Panc1 (cell line): ENCODE results near the gene PSMD4. TPM values are rescaled to one million over a fixed set of nuclear protein-coding genes. Genes with fewer than 3 reads are reported as not detected.

Experiments
- ATAC-seq: fragments of 200-7000 bp; cut with Tn5 transposase; 2 replicates; pipeline ENCODE4 v1.9.1; 2020; ENCODE audit warnings: mild to moderate bottlenecking, moderate library complexity
- BruUV-seq: library from RNA; stranded (reverse); fragments of 400-500 nt; replicated peaks from 2 replicates; lab custom pipeline; 2021; lab: Mats Ljungman, UMichigan
- CTCF ChIA-PET: fragments of 300-600 bp; sonication (Branson Sonifier 250); formaldehyde crosslinking; loops from one replicate; lab custom pipeline; 2022; ENCODE audit warnings: antibody characterized with exemption; lab: Charles Lee
- POLR2A ChIA-PET: fragments of 300-600 bp; sonication (Branson Sonifier 250); formaldehyde crosslinking; loops from one replicate; lab custom pipeline; 2022; ENCODE audit warnings: antibody characterized with exemption; lab: Charles Lee
- DNase-seq: peaks from one replicate; pipeline ENCODE4 v3.0.0-alpha.2; 2010; ENCODE audit warnings: low read depth, low spot score
- H3K27ac ChIP-seq: 2 replicates; pipeline ENCODE4 v1.5.1; 2011; ENCODE audit warnings: mild to moderate bottlenecking, low read length, inconsistent platforms
- H3K27me3 ChIP-seq: fragments of 200-500 bp; sonication (Bioruptor generic); 2 replicates; pipeline ENCODE4 v1.6.0; 2014; ENCODE audit warnings: low read length, inconsistent platforms; ENCODE audit not compliant: control insufficient read depth, insufficient read depth
- H3K36me3 ChIP-seq: fragments of 200-500 bp; sonication (Bioruptor generic); 2 replicates; pipeline ENCODE4 v1.5.1; 2014; ENCODE audit warnings: inconsistent platforms, mild to moderate bottlenecking, low read length, moderate library complexity; ENCODE audit not compliant: control insufficient read depth, insufficient read depth
- H3K4me1 ChIP-seq: 2 replicates; pipeline ENCODE4 v1.5.1; 2011; ENCODE audit warnings: inconsistent platforms, mild to moderate bottlenecking, low read length, moderate library complexity; ENCODE audit not compliant: control insufficient read depth, insufficient read depth
- H3K4me3 ChIP-seq, 2 experiments: 2 replicates each; pipeline ENCODE4 v1.5.1; 2011 to 2012; ENCODE audit warnings: low read depth in 2 of 2, low read length in 2 of 2, mild to moderate bottlenecking in 2 of 2, inconsistent platforms in 1 of 2, moderate library complexity in 1 of 2
- H3K9me3 ChIP-seq: fragments of 200-500 bp; sonication (Bioruptor generic); 2 replicates; pipeline ENCODE4 v1.5.1; 2014; ENCODE audit warnings: low read depth, mild to moderate bottlenecking, inconsistent platforms, low read length, moderate library complexity; ENCODE audit not compliant: control insufficient read depth, insufficient read depth
- POLR2AphosphoS5 ChIP-seq: IDR thresholded peaks from 2 replicates; pipeline ENCODE4 v1.6.1; 2012; ENCODE audit warnings: mild to moderate bottlenecking, low read depth, low read length, moderate library complexity
- SIN3A ChIP-seq: IDR thresholded peaks from 2 replicates; pipeline ENCODE4 v1.6.1; 2012; ENCODE audit warnings: low read depth, mild to moderate bottlenecking, low read length, moderate library complexity, borderline replicate concordance; ENCODE audit not compliant: insufficient read depth
- in situ Hi-C: cut with HindIII; loops from 2 replicates; pipeline ENCODE4 v1.10.0; 2016; ENCODE audit warnings: low sequenced_read_pairs, low pct_unique_long_range_greater_than_20kb
- intact Hi-C: fragments of 100-400 bp; cut with micrococcal nuclease; formaldehyde crosslinking; loops from one replicate; pipeline ENCODE4 v1.10.0; 2022; ENCODE audit not compliant: unreplicated experiment
- total RNA-seq: library from RNA; stranded (reverse); gene quantifications from one replicate; pipeline ENCODE4 v1.2.1, GENCODE V29; 2021; ENCODE audit not compliant: unreplicated experiment
- TF ChIP-seq, protein P1 (sequence below), 2 experiments: IDR thresholded peaks; 2 replicates each; pipeline ENCODE4 v1.6.1; 2011 to 2012; ENCODE audit warnings: low read depth in 2 of 2, control low read depth in 1 of 2, low read length in 1 of 2, mild to moderate bottlenecking in 1 of 2, moderate library complexity in 1 of 2; ENCODE audit not compliant: insufficient read depth in 1 of 2
- TF ChIP-seq, protein P2 (sequence below): fragments of 450-650 bp; IDR thresholded peaks from 2 replicates; pipeline ENCODE4 v1.5.1; 2017; ENCODE audit warnings: mild to moderate bottlenecking

PSMD4 gene
- total RNA-seq, 1 experiment from 2014 or later = 256 TPM

DNA sequence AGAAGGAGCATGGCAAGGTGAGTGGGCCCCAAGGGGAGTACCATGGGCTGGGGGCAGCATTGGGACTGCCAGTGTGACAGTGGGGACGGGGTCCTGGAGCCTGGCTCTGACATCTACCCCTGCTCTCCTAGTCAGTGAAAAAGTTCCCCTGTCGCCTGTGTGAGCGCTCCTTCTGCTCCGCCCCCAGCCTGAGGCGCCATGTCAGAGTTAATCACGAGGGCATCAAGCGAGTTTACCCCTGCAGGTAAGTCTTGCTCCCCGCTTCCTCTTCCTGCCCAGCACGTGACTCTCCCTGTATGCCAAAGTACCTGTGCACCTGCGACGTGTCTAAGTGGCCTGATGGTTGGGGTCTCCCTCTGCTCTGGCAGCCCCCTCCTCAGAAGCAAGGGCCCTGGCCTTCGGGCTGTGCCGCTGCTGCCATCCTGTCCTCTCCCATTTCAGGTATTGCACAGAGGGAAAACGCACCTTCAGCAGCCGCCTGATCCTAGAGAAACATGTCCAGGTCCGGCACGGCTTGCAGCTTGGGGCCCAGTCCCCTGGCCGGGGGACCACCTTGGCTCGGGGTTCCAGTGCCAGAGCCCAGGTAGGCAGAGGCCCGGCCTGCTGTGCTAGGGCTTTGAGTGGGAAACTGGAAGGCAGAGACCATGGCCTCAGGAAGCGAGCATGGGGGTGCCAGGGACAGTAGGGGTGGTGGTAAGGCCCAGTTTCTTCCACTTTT is 35.6 kb downstream of the PSMD4 start:
- POLR2A ChIA-PET = no interaction called here
- CTCF ChIA-PET = no interaction called here
- no TSS peak for BruUV-seq
- Histone ChIP-seq H3K36me3 (peaks cover 7% of the 10 kb centered on the region), H3K9me3 (no peaks in the 10 kb centered on the region), H3K27me3 (no peaks in the 10 kb centered on the region), H3K27ac (no peak overlapping the region), H3K4me1 (peaks cover 3% of the 10 kb centered on the region; the same call in 1 of the 2 replicates), H3K4me3 (no peak overlapping the region)
- TF ChIP-seq, protein P1, sequence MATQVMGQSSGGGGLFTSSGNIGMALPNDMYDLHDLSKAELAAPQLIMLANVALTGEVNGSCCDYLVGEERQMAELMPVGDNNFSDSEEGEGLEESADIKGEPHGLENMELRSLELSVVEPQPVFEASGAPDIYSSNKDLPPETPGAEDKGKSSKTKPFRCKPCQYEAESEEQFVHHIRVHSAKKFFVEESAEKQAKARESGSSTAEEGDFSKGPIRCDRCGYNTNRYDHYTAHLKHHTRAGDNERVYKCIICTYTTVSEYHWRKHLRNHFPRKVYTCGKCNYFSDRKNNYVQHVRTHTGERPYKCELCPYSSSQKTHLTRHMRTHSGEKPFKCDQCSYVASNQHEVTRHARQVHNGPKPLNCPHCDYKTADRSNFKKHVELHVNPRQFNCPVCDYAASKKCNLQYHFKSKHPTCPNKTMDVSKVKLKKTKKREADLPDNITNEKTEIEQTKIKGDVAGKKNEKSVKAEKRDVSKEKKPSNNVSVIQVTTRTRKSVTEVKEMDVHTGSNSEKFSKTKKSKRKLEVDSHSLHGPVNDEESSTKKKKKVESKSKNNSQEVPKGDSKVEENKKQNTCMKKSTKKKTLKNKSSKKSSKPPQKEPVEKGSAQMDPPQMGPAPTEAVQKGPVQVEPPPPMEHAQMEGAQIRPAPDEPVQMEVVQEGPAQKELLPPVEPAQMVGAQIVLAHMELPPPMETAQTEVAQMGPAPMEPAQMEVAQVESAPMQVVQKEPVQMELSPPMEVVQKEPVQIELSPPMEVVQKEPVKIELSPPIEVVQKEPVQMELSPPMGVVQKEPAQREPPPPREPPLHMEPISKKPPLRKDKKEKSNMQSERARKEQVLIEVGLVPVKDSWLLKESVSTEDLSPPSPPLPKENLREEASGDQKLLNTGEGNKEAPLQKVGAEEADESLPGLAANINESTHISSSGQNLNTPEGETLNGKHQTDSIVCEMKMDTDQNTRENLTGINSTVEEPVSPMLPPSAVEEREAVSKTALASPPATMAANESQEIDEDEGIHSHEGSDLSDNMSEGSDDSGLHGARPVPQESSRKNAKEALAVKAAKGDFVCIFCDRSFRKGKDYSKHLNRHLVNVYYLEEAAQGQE (IDR thresholded peaks at IDR 0.05; ENCODE audit: insufficient read depth in 1 of 2, low read depth in 2 of 2, low read length in 1 of 2) = no peak
- TF ChIP-seq, protein P2, sequence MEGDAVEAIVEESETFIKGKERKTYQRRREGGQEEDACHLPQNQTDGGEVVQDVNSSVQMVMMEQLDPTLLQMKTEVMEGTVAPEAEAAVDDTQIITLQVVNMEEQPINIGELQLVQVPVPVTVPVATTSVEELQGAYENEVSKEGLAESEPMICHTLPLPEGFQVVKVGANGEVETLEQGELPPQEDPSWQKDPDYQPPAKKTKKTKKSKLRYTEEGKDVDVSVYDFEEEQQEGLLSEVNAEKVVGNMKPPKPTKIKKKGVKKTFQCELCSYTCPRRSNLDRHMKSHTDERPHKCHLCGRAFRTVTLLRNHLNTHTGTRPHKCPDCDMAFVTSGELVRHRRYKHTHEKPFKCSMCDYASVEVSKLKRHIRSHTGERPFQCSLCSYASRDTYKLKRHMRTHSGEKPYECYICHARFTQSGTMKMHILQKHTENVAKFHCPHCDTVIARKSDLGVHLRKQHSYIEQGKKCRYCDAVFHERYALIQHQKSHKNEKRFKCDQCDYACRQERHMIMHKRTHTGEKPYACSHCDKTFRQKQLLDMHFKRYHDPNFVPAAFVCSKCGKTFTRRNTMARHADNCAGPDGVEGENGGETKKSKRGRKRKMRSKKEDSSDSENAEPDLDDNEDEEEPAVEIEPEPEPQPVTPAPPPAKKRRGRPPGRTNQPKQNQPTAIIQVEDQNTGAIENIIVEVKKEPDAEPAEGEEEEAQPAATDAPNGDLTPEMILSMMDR = no peak
- peak; percentile 36; the same call in 1 of the 2 replicates for TF ChIP-seq POLR2AphosphoS5
- in situ Hi-C loops = no loop called here
- intact Hi-C loops = no loop called here
- no peak for DNase-seq
- ATAC-seq = peak; percentile 20; the same call in 1 of the 2 replicates

DNA sequence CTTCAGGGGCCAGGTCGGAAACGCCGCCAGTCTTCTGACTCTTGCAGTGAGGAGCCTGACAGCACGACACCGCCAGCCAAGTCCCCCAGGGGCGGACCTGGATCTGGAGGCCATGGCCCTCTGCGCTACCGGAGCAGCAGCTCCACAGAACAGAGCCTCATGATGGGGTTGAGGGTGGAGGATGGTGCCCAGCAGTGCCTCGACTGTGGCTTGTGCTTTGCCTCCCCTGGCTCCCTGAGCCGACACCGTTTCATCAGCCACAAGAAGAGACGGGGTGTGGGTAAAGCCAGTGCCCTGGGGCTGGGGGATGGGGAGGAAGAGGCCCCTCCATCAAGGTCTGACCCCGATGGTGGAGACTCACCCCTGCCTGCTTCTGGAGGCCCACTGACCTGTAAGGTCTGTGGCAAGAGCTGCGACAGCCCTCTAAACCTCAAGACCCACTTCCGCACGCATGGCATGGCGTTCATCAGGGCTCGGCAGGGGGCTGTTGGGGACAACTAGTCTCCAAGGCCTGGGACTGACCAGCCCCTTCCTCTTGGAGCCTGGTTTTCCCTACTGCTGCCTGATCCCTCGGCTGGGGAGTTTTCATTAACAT is 36.3 kb downstream of the PSMD4 start:
- Histone ChIP-seq H3K4me1 (peaks cover 3% of the 10 kb centered on the region; the same call in 1 of the 2 replicates), H3K9me3 (no peaks in the 10 kb centered on the region), H3K4me3 (no peak overlapping the region), H3K27ac (no peak overlapping the region), H3K27me3 (no peaks in the 10 kb centered on the region), H3K36me3 (peaks cover 8% of the 10 kb centered on the region)
- intact Hi-C loops (no loop called here), in situ Hi-C loops (no loop called here)
- ChIA-PET POLR2A (no interaction called here), CTCF (no interaction called here)
- ATAC-seq (no peak), DNase-seq (no peak)
- TF ChIP-seq SIN3A = no peak
- TF ChIP-seq, protein P2 = no peak
- no TSS peak for BruUV-seq
